Measurements from ENCODE around the gene MTHFSD. TPM values are rescaled to one million over a fixed set of nuclear protein-coding genes. Genes with fewer than 3 reads are reported as not detected.

The MTHFSD gene
- total RNA-seq, 6 experiments from 2014 or later = 5.9 to 11.6 (median 9.0) TPM

DNA sequence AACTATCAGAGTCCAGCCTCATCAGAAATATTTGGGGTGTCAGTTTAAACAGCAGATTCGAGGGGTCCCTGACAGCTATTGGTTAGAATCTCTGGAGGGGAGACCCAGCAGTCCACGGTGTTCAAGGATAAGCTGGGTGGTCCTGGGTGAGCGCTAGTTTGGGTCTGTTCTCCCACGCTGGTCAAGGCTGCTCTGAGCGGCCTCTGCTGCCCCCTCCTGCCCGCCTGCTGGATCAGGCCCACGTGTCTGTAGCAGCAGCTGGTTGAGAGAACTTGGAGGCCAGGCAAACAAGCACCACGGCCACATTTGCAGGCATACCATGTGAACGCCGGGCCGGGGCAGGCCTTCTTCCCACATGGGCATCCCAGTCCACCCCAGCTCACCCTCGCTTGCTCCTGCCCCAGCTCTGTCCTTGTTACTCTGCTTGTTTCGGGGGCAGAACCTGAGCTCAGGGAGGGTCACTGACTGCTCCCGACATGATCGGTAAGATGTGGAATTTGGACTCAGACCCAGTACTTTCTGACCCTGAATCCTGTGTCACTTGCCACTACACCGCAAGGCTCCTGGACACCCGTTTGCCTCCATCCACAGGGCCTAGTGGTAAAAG is 37.3 kb downstream of the MTHFSD start:
- intact Hi-C loops (cut with DNase I) = loop anchor here (5.0 kb wide), 2 partner anchors 180 to 445 kb away; no protein-coding TSS in a partner anchor
- DNase-seq (peak; percentile 64 to 73 (median 65)), ATAC-seq (peak; percentile 75 to 79 (median 78))
- H3K36me3 ChIP-seq = no peaks in the 10 kb centered on the region
- H3K9me3 ChIP-seq = no peaks in the 10 kb centered on the region
- no peak for TF ChIP-seq POLR2A (IDR thresholded peaks at IDR 0.05)
- TF ChIP-seq, protein P1, sequence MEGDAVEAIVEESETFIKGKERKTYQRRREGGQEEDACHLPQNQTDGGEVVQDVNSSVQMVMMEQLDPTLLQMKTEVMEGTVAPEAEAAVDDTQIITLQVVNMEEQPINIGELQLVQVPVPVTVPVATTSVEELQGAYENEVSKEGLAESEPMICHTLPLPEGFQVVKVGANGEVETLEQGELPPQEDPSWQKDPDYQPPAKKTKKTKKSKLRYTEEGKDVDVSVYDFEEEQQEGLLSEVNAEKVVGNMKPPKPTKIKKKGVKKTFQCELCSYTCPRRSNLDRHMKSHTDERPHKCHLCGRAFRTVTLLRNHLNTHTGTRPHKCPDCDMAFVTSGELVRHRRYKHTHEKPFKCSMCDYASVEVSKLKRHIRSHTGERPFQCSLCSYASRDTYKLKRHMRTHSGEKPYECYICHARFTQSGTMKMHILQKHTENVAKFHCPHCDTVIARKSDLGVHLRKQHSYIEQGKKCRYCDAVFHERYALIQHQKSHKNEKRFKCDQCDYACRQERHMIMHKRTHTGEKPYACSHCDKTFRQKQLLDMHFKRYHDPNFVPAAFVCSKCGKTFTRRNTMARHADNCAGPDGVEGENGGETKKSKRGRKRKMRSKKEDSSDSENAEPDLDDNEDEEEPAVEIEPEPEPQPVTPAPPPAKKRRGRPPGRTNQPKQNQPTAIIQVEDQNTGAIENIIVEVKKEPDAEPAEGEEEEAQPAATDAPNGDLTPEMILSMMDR (IDR thresholded peaks at IDR 0.05) = peak; percentile 52 to 78 (median 62)
- H3K4me3 ChIP-seq = no peak overlapping the region
- WGBS (ENCODE audit: insufficient coverage, low coverage, low lambda C conversion rate, missing lambda C conversion rate) = 7% methylated on average over 4 of the region's 17 CpGs
- H3K27ac ChIP-seq = no peak overlapping the region
- H3K27me3 ChIP-seq = peaks cover 0 to 28% of the 10 kb centered on the region in 2 donors
- H3K4me1 ChIP-seq = no peaks in the 10 kb centered on the region

DNA sequence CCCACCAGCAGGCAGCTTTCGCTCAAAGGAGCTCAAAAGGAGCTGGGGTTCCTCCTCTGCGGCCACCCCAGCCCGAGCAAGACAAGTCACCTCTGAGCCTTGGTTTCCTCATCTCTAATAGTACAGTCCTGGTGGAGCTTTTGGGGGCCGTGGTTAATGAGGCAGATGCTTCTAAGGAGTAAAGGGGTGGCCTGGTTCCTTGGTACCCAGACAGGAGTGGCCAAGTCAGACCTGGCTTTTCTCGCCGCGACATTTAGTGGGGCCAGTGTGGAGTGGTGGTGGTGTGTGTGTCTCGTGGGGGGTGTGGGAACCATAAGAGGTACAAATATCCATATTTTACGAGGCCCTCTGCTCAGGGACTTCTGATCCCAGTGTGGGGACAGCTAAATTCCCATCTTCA is 38.0 kb downstream of the MTHFSD start:
- Histone ChIP-seq H3K4me3 (no peak overlapping the region), H3K27ac (no peak overlapping the region), H3K4me1 (no peaks in the 10 kb centered on the region), H3K27me3 (peaks cover 0 to 28% of the 10 kb centered on the region in 2 donors), H3K9me3 (no peaks in the 10 kb centered on the region), H3K36me3 (no peaks in the 10 kb centered on the region)
- TF ChIP-seq, protein P1 (IDR thresholded peaks at IDR 0.05) = no peak
- TF ChIP-seq POLR2A (IDR thresholded peaks at IDR 0.05) = no peak
- WGBS (ENCODE audit: insufficient coverage, low coverage, low lambda C conversion rate, missing lambda C conversion rate) = 25% methylated on average over 7 of the region's 9 CpGs
- DNase-seq (no peak), ATAC-seq (no peak)
- intact Hi-C loops (cut with DNase I) = loop anchor here (5.0 kb wide), 2 partner anchors 180 to 445 kb away; no protein-coding TSS in a partner anchor

DNA sequence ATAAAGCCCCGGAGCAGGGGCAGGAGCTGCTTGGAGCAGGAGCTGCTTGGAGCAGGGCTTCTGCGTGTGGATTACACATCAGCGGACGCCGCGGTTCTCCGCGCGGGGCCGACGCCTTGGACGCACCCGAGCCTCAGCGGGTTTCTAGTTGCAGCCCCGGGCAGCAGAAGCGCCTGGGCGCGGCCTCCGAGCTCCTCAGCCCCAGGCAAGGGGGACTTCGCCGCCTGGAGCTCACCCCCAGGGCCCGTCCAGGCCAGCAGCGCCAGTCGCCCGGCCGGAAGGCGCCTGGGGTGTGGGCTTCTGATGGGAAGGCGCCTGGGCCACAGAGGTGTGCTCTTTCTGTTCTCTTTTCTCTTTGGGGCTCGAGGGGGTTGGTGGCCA is 38.4 kb downstream of the MTHFSD start:
- 0% methylated on average over 2 of the region's 29 CpGs for WGBS (ENCODE audit: insufficient coverage, low coverage, low lambda C conversion rate, missing lambda C conversion rate)
- no peak overlapping the region for H3K4me3 ChIP-seq
- ATAC-seq = no peak
- no peaks in the 10 kb centered on the region for H3K4me1 ChIP-seq
- no peaks in the 10 kb centered on the region for H3K9me3 ChIP-seq
- TF ChIP-seq POLR2A (IDR thresholded peaks at IDR 0.05) = no peak
- TF ChIP-seq, protein P1 (IDR thresholded peaks at IDR 0.05) = no peak
- no peaks in the 10 kb centered on the region for H3K36me3 ChIP-seq
- no peak overlapping the region for H3K27ac ChIP-seq
- H3K27me3 ChIP-seq = peaks cover 0 to 28% of the 10 kb centered on the region in 2 donors
- intact Hi-C loops (cut with DNase I) = loop anchor here (5.0 kb wide), 2 partner anchors 179 to 444 kb away; no protein-coding TSS in a partner anchor
- DNase-seq = no peak

DNA sequence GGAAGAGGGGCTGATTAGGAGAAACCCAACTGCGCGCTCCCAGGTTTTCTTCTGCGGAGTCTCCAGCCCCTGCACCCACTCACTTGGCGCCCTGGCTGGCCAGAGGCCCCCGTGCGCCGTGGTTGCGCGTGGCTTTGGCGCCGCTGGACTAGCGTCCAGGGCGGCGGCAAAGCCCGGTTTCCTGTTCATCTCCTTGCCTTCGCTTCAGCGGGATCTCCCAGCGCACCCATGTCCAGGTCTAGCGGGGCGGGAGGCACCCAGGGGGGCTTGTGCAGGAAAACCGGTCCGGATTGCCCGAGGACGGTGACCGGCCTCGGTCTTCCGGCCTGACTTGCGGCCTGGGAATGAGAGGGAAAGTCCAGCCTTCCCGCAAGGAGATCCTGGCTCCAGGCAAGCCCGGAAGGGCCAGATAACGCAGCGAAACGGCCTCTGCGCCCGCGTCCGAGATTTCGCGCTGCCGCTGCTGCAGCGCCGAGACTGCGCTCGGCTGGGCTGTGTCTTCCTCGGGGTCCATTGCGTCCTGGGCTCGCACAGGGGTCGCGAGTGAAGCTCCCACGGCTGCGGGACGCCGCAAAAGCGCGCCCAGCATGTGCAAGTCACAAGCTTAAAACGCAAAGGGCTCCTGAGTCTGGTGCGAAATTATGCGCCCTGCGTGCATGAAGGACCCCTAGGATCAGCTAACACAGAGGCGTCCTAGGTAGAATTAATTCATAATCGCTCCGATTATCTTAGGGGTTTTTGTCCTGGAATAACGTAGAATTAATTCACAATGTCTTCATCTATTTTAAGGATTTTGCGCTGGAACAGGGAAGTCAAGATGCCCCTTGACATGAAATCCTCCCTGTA is 39.0 kb downstream of the MTHFSD start:
- Histone ChIP-seq H3K4me1 (no peaks in the 10 kb centered on the region), H3K9me3 (no peaks in the 10 kb centered on the region), H3K4me3 (no peak overlapping the region), H3K36me3 (no peaks in the 10 kb centered on the region), H3K27ac (no peak overlapping the region), H3K27me3 (peaks cover 0 to 31% of the 10 kb centered on the region in 2 donors)
- intact Hi-C loops (cut with DNase I) = loop anchor here (5.0 kb wide), 2 partner anchors 179 to 444 kb away; no protein-coding TSS in a partner anchor
- no peak for DNase-seq
- TF ChIP-seq, protein P1 (IDR thresholded peaks at IDR 0.05) = no peak
- peak in 1 of 4 donors; percentile 9 for ATAC-seq
- WGBS (ENCODE audit: insufficient coverage, low coverage, low lambda C conversion rate, missing lambda C conversion rate) = 13% methylated on average over 14 of the region's 64 CpGs

All from right lobe of liver (tissue), 6 donors.